ENCODE measurements around the gene FGD3. TPM values are rescaled to one million over a fixed set of nuclear protein-coding genes. Genes with fewer than 3 reads are reported as not detected.

FGD3 gene
- total and polyA plus RNA-seq, 10 donors: 30.7 to 99.1 (median 68.7) TPM

GRCh38 chr9:92986176-92987119 is 39.1 kb downstream of the FGD3 start:
- H3K9me3 ChIP-seq: peaks cover 0 to 19% (median 13%) of the 10 kb centered on the region in 8 donors
- no peak for DNase-seq
- H3K27ac ChIP-seq: peak overlapping the region in 3 of 8 donors; percentile 0 to 39 (median 5)
- intact Hi-C loops (cut with DNase I; ENCODE audit: low total_unique reads): no loop called here
- no peaks in the 10 kb centered on the region for H3K27me3 ChIP-seq (replicated peaks in 1 of 7)
- TF ChIP-seq POLR2A (IDR thresholded peaks at IDR 0.05) (no peak), CTCF (IDR thresholded peaks at IDR 0.05 in 8 of 11, conservative IDR thresholded peaks at IDR 0.05 in 3 of 11) (peak; percentile 31 to 76 (median 60))
- H3K4me1 ChIP-seq: peaks cover 5 to 75% (median 46%) of the 10 kb centered on the region in 6 donors
- H3K36me3 ChIP-seq: peaks cover 0 to 76% (median 10%) of the 10 kb centered on the region in 6 donors
- no peak overlapping the region for H3K4me3 ChIP-seq
- 75 to 91% (median 86%) methylated on average over 6 of the region's 6 CpGs for WGBS, 5 donors

- intact Hi-C loops (cut with DNase I; ENCODE audit: low total_unique reads): no loop called here
- DNase-seq: no peak
- TF ChIP-seq CTCF (IDR thresholded peaks at IDR 0.05 in 8 of 11, conservative IDR thresholded peaks at IDR 0.05 in 3 of 11) (no peak), POLR2A (IDR thresholded peaks at IDR 0.05) (no peak), POLR2AphosphoS5 (IDR thresholded peaks at IDR 0.05) (no peak)
- H3K9me3 ChIP-seq: peaks cover 0 to 16% (median 12%) of the 10 kb centered on the region in 8 donors
- H3K4me3 ChIP-seq: no peak overlapping the region
- H3K4me1 ChIP-seq: peaks cover 5 to 87% (median 45%) of the 10 kb centered on the region in 6 donors
- H3K27ac ChIP-seq: peak overlapping the region in 4 of 8 donors; percentile 8 to 58 (median 22)
- peaks cover 0 to 73% (median 6%) of the 10 kb centered on the region in 6 donors for H3K36me3 ChIP-seq
- H3K27me3 ChIP-seq (replicated peaks in 1 of 7): no peaks in the 10 kb centered on the region
- WGBS, 5 donors: 92 to 100% (median 96%) methylated on average over 1 of the region's 1 CpG
Observed at GRCh38 chr9:92988215-92988768, 41.0 kb downstream of the FGD3 start.

- no peak for DNase-seq
- TF ChIP-seq POLR2AphosphoS5 (IDR thresholded peaks at IDR 0.05) (no peak), CTCF (IDR thresholded peaks at IDR 0.05 in 8 of 11, conservative IDR thresholded peaks at IDR 0.05 in 3 of 11) (no peak), POLR2A (IDR thresholded peaks at IDR 0.05) (no peak)
- WGBS, 5 donors: 41 to 63% (median 52%) methylated on average over 3 of the region's 3 CpGs
- intact Hi-C loops (cut with DNase I; ENCODE audit: low total_unique reads): no loop called here
- Histone ChIP-seq H3K4me1 (peaks cover 5 to 85% (median 45%) of the 10 kb centered on the region in 6 donors), H3K27ac (peak overlapping the region in 1 of 8 donors; percentile 10), H3K36me3 (peaks cover 0 to 60% (median 0%) of the 10 kb centered on the region in 6 donors), H3K9me3 (peaks cover 0 to 3% (median 0%) of the 10 kb centered on the region in 8 donors), H3K27me3 (replicated peaks in 1 of 7) (no peaks in the 10 kb centered on the region), H3K4me3 (no peak overlapping the region)
Observed at GRCh38 chr9:92989561-92989960, 42.2 kb downstream of the FGD3 start.

GRCh38 chr9:92990461-92990860 is 43.1 kb downstream of the FGD3 start:
- Histone ChIP-seq H3K4me1 (peaks cover 5 to 80% (median 45%) of the 10 kb centered on the region in 6 donors), H3K27me3 (replicated peaks in 1 of 7) (no peaks in the 10 kb centered on the region), H3K4me3 (no peak overlapping the region), H3K27ac (peak overlapping the region in 1 of 8 donors; percentile 1), H3K9me3 (peaks cover 0 to 4% (median 0%) of the 10 kb centered on the region in 8 donors), H3K36me3 (peaks cover 0 to 52% (median 0%) of the 10 kb centered on the region in 6 donors)
- WGBS, 5 donors: 76 to 85% (median 82%) methylated on average over 3 of the region's 3 CpGs
- intact Hi-C loops (cut with DNase I; ENCODE audit: low total_unique reads): no loop called here
- TF ChIP-seq POLR2A (IDR thresholded peaks at IDR 0.05) (no peak), CTCF (IDR thresholded peaks at IDR 0.05 in 8 of 11, conservative IDR thresholded peaks at IDR 0.05 in 3 of 11) (no peak), POLR2AphosphoS5 (IDR thresholded peaks at IDR 0.05) (no peak)
- DNase-seq: no peak

Data from spleen (tissue), 11 donors.